ENCODE measurements around the gene LCNL1. TPM values are rescaled to one million over a fixed set of nuclear protein-coding genes. Genes with fewer than 3 reads are reported as not detected.
A peak's percentile ranks its signal among the peaks of the same experiment; 100 is the strongest.

LCNL1 gene
- total and polyA plus RNA-seq, 12 donors, result 0.06 to 10.5 (median 0.78) TPM; not detected in 2

DNA sequence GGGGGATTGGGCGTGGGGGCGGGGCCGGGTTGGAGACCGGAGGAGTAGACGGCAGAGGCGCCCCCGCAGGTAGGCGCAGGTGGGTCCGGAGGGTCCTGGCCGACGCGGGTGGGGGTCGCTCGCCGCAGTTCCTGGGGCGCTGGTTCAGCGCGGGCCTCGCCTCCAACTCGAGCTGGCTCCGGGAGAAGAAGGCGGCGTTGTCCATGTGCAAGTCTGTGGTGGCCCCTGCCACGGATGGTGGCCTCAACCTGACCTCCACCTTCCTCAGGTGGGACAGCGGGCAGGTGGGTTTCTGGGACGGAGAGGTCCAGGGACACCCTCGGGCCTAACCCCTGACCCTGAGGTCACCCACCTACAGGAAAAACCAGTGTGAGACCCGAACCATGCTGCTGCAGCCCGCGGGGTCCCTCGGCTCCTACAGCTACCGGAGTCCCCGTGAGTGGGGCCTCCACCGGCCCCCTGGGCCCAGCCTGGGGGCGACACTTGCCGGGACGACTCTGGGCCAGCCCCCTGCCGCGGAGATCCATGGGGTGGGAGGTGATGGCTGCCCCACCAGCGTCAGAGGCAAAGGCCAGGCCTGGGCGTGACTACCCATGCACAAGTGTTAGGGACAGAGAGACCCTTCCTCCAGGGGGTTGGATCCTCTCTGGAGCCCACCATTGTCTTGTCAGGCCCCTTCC lies 3.8 kb upstream of the LCNL1 start:
- Histone ChIP-seq H3K4me3 (no peak overlapping the region), H3K27me3 (no peaks in the 10 kb centered on the region), H3K36me3 (replicated peaks in 1 of 2) (no peaks in the 10 kb centered on the region), H3K9me3 (replicated peaks in 1 of 3) (no peaks in the 10 kb centered on the region), H3K27ac (no peak overlapping the region), H3K4me1 (replicated peaks in 1 of 2) (peaks cover 0 to 11% of the 10 kb centered on the region in 2 donors)
- TF ChIP-seq CTCF (IDR thresholded peaks at IDR 0.05), result no peak
- no peak for TF ChIP-seq POLR2A (IDR thresholded peaks at IDR 0.05)
- DNase-seq, result no peak
- WGBS, 4 donors, result 42 to 53% (median 48%) methylated on average over 21 to 41 of the region's 41 CpGs
- intact Hi-C loops (cut with DNase I), result no loop called here

DNA sequence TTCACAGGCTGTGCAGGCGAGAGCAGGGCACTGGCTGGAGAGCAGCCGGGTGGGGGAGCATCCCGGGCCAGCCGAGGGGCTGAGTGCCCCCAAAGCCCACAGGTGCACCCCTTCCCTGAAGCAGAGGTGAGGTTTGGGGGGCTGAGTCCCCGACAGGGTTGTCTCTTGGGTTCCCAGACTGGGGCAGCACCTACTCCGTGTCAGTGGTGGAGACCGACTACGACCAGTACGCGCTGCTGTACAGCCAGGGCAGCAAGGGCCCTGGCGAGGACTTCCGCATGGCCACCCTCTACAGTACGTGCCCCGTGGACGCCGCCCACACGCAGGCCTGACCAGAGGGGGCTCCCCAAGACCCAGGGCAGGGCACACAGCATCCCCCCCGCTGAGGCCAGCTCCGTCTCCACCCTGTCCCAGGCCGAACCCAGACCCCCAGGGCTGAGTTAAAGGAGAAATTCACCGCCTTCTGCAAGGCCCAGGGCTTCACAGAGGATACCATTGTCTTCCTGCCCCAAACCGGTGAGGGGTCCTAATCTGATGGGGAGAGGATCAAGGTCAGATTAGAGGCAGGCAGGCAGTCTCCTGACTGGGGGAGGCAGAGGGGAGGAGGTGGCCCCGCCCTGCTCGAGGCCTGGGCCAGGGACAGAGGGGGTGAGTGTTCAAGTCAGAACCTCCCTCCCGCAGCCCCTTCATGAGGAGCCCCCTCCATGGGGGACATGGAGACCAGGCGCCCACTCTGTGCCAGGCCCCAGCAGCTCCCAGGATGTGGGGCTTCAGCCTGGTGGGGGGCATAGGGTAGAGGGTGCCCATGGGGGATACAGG lies 2.8 kb upstream of the LCNL1 start:
- TF ChIP-seq CTCF (IDR thresholded peaks at IDR 0.05), result no peak
- TF ChIP-seq POLR2A (IDR thresholded peaks at IDR 0.05), result no peak
- Histone ChIP-seq H3K4me1 (replicated peaks in 1 of 2) (peaks cover 0 to 8% of the 10 kb centered on the region in 2 donors), H3K27me3 (peaks cover 7% of the 10 kb centered on the region), H3K4me3 (no peak overlapping the region), H3K27ac (no peak overlapping the region), H3K36me3 (replicated peaks in 1 of 2) (no peaks in the 10 kb centered on the region), H3K9me3 (replicated peaks in 1 of 3) (no peaks in the 10 kb centered on the region)
- DNase-seq, result no peak
- 85 to 89% (median 87%) methylated on average over 5 to 26 of the region's 26 CpGs for WGBS, 4 donors
- intact Hi-C loops (cut with DNase I), result no loop called here

DNA sequence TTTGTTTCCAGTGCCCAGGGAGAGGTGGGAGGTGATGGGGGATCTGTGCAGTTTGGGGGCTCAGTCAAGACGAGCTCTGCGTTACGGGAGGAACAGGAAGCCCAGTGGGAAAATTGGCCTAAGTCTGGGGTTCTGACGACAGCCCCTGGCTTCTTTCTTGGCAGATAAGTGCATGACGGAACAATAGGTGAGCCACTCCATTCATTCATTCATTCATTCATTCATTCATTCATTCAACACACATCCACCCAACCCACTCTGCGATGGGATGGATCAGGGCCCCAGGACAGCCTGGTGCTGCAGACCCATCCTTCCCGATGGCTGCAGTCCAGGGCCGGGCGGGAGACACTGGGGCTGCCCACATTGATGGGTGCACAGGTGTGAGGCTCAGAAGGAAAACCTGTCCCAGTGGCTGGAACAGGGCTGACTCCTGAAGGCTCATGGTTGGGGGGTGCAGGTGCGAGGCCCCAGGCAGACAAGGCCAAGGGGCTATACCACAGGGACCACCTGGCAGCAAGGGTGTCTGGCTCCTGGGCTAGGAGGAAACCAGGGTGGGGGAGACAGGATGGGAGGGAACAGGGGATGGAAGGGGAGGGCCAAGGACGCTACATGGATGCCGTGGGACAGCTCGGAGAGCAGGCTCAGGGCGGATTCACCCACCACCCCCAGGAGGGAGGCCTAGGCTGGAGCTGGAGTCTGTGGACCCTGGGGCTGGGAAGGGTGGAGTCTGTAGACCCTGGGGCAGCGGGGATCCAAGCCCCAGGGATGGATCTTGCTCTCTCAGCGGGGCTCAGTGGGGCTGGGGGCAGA lies 1.9 kb upstream of the LCNL1 start:
- Histone ChIP-seq H3K9me3 (replicated peaks in 1 of 3) (no peaks in the 10 kb centered on the region), H3K4me1 (replicated peaks in 1 of 2) (peaks cover 0 to 7% of the 10 kb centered on the region in 2 donors), H3K27ac (peak overlapping the region in 2 of 5 donors; percentile 5 to 58), H3K27me3 (peaks cover 16% of the 10 kb centered on the region), H3K4me3 (no peak overlapping the region), H3K36me3 (replicated peaks in 1 of 2) (no peaks in the 10 kb centered on the region)
- intact Hi-C loops (cut with DNase I), result no loop called here
- 80 to 92% (median 90%) methylated on average over 11 to 16 of the region's 16 CpGs for WGBS, 4 donors
- no peak for DNase-seq
- TF ChIP-seq POLR2A (IDR thresholded peaks at IDR 0.05) (no peak), CTCF (IDR thresholded peaks at IDR 0.05) (no peak)
